SK-N-MC (cell line): ENCODE measurements around the gene PABPN1L.

Experiments
- EZH2 ChIP-seq: fragments of 200-600 bp; sonication (generic); IDR thresholded peaks from one replicate; pipeline ENCODE4 v1.6.1; 2017; ENCODE audit warnings: antibody characterized with exemption
- POLR2AphosphoS5 ChIP-seq: IDR thresholded peaks from 2 replicates; pipeline ENCODE4 v1.6.1; 2012; ENCODE audit warnings: mild to moderate bottlenecking, low read depth, low read length, borderline replicate concordance

DNA sequence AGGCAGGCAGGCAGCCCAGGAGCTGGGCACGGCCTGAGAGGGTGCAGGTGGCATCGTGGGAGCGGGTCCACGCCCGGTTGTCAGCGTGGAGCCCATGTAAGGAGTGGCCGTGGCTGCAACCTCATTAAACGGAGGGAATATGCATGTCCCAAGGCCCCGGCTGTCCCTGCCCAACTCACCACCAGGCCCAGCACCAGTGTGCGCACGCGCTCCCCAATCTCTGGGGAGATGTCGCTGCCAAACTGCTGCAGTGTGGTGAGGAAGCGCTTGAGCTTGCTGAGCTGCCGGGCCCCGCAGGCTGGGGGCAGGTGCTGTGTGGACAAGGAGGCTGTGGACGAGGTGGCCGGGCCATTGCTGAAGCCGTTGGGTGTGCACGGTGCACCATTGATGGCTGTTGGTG lies 25.6 kb upstream of the PABPN1L start:
- no peak for TF ChIP-seq EZH2
- no peak for TF ChIP-seq POLR2AphosphoS5
